Tibial nerve (tissue), 4 donors: ENCODE results near the gene ZFAND3. TPM values are rescaled to one million over a fixed set of nuclear protein-coding genes. Genes with fewer than 3 reads are reported as not detected.

Experiments
- DNase-seq, 2 donors: peaks; one replicate each; pipeline ENCODE4 v3.0.0-alpha.2; 2019; ENCODE audit warnings: low spot score in 2 of 2
- H3K27ac ChIP-seq, 4 donors: fragments of 200-600 bp; sonication (generic) in 3 of 4; one replicate each; pipeline ENCODE4 v1.5.1; 2017 to 2019; ENCODE audit warnings: mild to moderate bottlenecking in 1 of 4
- H3K27me3 ChIP-seq, 2 donors: fragments of 200-600 bp; sonication (generic) in 1 of 2; one replicate each; pipeline versions ENCODE4 v1.5.1 to v1.6.0; 2017 to 2019
- H3K36me3 ChIP-seq, 3 donors: fragments of 200-600 bp; sonication (generic); one replicate each; pipeline ENCODE4 v1.5.1; 2018 to 2019
- H3K4me1 ChIP-seq, 4 donors: fragments of 200-600 bp; sonication (generic) in 3 of 4; one replicate each; pipeline ENCODE4 v1.5.1; 2017 to 2019
- H3K4me3 ChIP-seq, 4 donors: fragments of 200-600 bp; sonication (generic) in 3 of 4; one replicate each; pipeline ENCODE4 v1.5.1; 2017 to 2019; ENCODE audit warnings: mild to moderate bottlenecking in 1 of 4, moderate library complexity in 1 of 4
- H3K9me3 ChIP-seq, 4 donors: fragments of 200-600 bp; sonication (generic) in 3 of 4; one replicate each; pipeline ENCODE4 v1.5.1; 2017 to 2019
- CTCF ChIP-seq, 5 experiments: fragments of 200-600 bp in 3 of 5; fragments of 450-650 bp in 2 of 5; sonication (generic) in 3 of 5; IDR thresholded peaks; one replicate each; pipeline ENCODE4 v1.5.1; 2016 to 2019; ENCODE audit warnings: antibody characterized with exemption in 5 of 5, mild to moderate bottlenecking in 3 of 5, moderate library complexity in 2 of 5
- EP300 ChIP-seq, 2 donors: sonication (generic); formaldehyde crosslinking; IDR thresholded peaks; one replicate each; pipeline ENCODE4 v1.6.1; 2017; ENCODE audit warnings: antibody characterized with exemption in 2 of 2, mild to moderate bottlenecking in 1 of 2
- POLR2A ChIP-seq, 2 donors: fragments of 450-650 bp; IDR thresholded peaks; one replicate each; pipeline ENCODE4 v1.6.1; 2017; ENCODE audit warnings: antibody characterized with exemption in 2 of 2, mild to moderate bottlenecking in 2 of 2, moderate library complexity in 2 of 2
- WGBS, 2 donors: methylation state at CpG; one replicate each; pipeline ENCODE4 v1.1.5; 2018; 5-methylcytosine and 5-hydroxymethylcytosine counted together
- total RNA-seq, 4 donors: library from RNA; depleted of rRNA; stranded (reverse); fragments of >200 nt; gene quantifications; one replicate each; pipeline ENCODE4 v1.1.0, GENCODE V29; 2016

The ZFAND3 gene
- total RNA-seq, 4 donors from 2014 or later = 30.1 to 47.9 (median 39.1) TPM

- H3K4me3 ChIP-seq = no peak overlapping the region
- WGBS, 2 donors = 84 to 88% methylated on average over 15 to 19 of the region's 19 CpGs
- no peak overlapping the region for H3K27ac ChIP-seq
- no peaks in the 10 kb centered on the region for H3K9me3 ChIP-seq
- TF ChIP-seq POLR2A (IDR thresholded peaks at IDR 0.05) (no peak), EP300 (IDR thresholded peaks at IDR 0.05) (no peak), CTCF (IDR thresholded peaks at IDR 0.05) (no peak)
- H3K4me1 ChIP-seq = peaks cover 0 to 3% (median 0%) of the 10 kb centered on the region in 4 donors
- H3K27me3 ChIP-seq = no peaks in the 10 kb centered on the region
- peaks cover 0 to 31% (median 0%) of the 10 kb centered on the region in 3 donors for H3K36me3 ChIP-seq
- DNase-seq = no peak
These were observed 350.5 kb downstream of the ZFAND3 start for GRCh38 chr6:38169977-38170526.

DNA sequence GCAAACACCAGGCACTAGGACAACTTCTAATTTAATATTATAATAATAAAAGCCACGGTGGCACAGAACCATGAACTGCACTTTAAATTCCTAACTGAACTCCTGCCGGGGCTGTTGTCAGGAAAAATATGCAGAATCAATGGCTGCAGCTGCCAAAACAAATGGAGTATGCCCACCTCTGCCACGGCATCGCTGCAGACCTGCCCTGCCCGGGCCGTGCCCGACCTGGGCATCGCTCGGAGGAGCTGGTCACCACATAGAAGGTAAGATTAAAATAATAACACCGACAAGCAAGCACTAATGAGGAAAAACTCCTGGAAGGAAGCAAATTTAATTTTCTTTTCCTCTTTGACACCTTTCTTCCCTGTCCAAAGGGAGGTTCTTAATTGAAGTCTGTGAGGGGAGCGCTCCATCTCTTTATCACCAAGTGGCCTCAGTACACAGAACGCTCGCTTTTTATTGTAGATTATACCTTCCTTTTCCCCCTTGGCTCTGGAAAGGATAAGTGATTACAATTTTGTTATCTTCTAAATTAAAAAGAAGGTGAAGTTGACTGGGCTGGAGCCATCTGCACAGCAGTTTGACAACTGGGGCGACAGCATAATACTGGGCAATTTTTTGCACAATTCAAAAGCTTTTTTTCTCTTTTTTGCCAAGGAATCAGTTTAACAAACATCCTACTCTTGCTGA, 351.3 kb downstream of the ZFAND3 start:
- peaks cover 0 to 39% (median 0%) of the 10 kb centered on the region in 3 donors for H3K36me3 ChIP-seq
- no peaks in the 10 kb centered on the region for H3K27me3 ChIP-seq
- no peak overlapping the region for H3K27ac ChIP-seq
- TF ChIP-seq CTCF (IDR thresholded peaks at IDR 0.05) = no peak
- TF ChIP-seq POLR2A (IDR thresholded peaks at IDR 0.05) = no peak
- TF ChIP-seq EP300 (IDR thresholded peaks at IDR 0.05) = no peak
- H3K4me1 ChIP-seq = no peaks in the 10 kb centered on the region
- DNase-seq = no peak
- no peak overlapping the region for H3K4me3 ChIP-seq
- 80 to 82% methylated on average over 14 of the region's 14 CpGs for WGBS, 2 donors
- H3K9me3 ChIP-seq = no peaks in the 10 kb centered on the region

GRCh38 chr6:38171997-38172738, 352.6 kb downstream of the ZFAND3 start:
- H3K27ac ChIP-seq = no peak overlapping the region
- no peak for TF ChIP-seq EP300 (IDR thresholded peaks at IDR 0.05)
- no peak for TF ChIP-seq CTCF (IDR thresholded peaks at IDR 0.05)
- no peaks in the 10 kb centered on the region for H3K9me3 ChIP-seq
- no peak overlapping the region for H3K4me3 ChIP-seq
- no peak for DNase-seq
- 86 to 90% methylated on average over 11 to 12 of the region's 13 CpGs for WGBS, 2 donors
- H3K36me3 ChIP-seq = peaks cover 0 to 40% (median 0%) of the 10 kb centered on the region in 3 donors
- H3K27me3 ChIP-seq = no peaks in the 10 kb centered on the region
- H3K4me1 ChIP-seq = peaks cover 0 to 6% (median 0%) of the 10 kb centered on the region in 4 donors

DNA sequence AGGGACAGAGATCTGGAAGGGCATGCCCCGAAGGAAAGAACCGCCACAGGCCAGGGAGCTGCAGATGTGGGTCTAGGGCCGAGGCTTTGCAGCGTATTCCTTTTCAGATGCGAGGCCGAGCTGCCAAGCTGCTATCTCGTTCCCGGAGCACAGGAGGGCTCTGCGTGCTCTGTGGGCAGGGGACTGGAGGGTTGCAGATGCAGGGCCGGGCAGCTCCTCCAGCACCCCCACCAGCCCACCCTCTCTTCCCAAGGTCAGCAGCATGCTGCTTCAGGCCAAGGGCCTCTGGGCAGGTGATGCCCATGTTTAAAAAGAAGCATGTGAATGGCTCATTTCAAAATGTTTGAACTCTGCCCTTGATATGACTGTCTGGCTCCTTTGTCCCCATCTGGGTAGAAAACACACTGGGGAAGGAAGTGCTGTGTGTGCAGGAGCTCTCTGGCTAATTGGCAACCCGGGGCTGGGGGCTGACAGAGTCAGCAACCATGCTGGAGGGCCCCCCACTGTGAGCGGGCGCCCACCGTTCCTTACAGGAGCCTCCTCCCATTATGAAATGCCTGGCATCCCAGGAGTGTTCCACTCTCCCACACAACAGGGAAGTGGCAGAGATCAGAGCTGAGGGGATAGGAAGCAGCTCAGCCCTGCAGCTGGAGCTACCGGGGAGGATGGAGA, 353.3 kb downstream of the ZFAND3 start:
- Histone ChIP-seq H3K9me3 (no peaks in the 10 kb centered on the region), H3K36me3 (peaks cover 0 to 40% (median 0%) of the 10 kb centered on the region in 3 donors), H3K27ac (no peak overlapping the region), H3K27me3 (no peaks in the 10 kb centered on the region), H3K4me1 (peaks cover 0 to 13% (median 0%) of the 10 kb centered on the region in 4 donors), H3K4me3 (no peak overlapping the region)
- WGBS, 2 donors = 77 to 78% methylated on average over 14 of the region's 15 CpGs
- TF ChIP-seq POLR2A (IDR thresholded peaks at IDR 0.05) (no peak), CTCF (IDR thresholded peaks at IDR 0.05) (no peak), EP300 (IDR thresholded peaks at IDR 0.05) (no peak)
- no peak for DNase-seq
